ENCODE measurements around the gene MED6.

DNA sequence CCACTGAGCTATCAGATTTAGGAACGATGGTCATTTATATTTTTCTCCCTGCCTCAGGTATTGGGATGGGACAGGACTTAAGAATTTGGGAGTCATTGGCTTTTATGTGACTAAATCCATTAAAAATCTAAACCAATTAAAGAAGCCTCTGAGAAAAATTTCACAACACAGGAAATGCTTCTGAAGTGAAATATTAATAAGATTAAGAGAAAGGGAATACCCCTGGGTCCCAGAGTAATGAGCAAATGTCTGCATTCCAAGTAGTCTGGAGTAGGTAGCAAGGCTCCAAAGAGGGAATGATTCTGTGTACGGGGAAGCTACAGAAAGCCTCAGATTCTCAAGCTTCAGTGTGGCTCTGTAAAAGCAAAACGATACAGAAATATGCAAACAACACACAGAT lies 707 bp upstream of the MED6 start:
- no peak for TF ChIP-seq CEBPG (CRISPR knock-in tag; IDR thresholded peaks at IDR 0.05)
- TF ChIP-seq, protein P1, sequence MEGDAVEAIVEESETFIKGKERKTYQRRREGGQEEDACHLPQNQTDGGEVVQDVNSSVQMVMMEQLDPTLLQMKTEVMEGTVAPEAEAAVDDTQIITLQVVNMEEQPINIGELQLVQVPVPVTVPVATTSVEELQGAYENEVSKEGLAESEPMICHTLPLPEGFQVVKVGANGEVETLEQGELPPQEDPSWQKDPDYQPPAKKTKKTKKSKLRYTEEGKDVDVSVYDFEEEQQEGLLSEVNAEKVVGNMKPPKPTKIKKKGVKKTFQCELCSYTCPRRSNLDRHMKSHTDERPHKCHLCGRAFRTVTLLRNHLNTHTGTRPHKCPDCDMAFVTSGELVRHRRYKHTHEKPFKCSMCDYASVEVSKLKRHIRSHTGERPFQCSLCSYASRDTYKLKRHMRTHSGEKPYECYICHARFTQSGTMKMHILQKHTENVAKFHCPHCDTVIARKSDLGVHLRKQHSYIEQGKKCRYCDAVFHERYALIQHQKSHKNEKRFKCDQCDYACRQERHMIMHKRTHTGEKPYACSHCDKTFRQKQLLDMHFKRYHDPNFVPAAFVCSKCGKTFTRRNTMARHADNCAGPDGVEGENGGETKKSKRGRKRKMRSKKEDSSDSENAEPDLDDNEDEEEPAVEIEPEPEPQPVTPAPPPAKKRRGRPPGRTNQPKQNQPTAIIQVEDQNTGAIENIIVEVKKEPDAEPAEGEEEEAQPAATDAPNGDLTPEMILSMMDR (CRISPR knock-in tag; IDR thresholded peaks at IDR 0.05): no peak
- no peak for TF ChIP-seq SIN3A (IDR thresholded peaks at IDR 0.05; ENCODE audit: borderline replicate concordance, low read depth, low read length)
- TF ChIP-seq U2AF1 (optimal IDR thresholded peaks at IDR 0.05; ENCODE audit: low read depth, low read length): no peak
- TF ChIP-seq, protein P2, sequence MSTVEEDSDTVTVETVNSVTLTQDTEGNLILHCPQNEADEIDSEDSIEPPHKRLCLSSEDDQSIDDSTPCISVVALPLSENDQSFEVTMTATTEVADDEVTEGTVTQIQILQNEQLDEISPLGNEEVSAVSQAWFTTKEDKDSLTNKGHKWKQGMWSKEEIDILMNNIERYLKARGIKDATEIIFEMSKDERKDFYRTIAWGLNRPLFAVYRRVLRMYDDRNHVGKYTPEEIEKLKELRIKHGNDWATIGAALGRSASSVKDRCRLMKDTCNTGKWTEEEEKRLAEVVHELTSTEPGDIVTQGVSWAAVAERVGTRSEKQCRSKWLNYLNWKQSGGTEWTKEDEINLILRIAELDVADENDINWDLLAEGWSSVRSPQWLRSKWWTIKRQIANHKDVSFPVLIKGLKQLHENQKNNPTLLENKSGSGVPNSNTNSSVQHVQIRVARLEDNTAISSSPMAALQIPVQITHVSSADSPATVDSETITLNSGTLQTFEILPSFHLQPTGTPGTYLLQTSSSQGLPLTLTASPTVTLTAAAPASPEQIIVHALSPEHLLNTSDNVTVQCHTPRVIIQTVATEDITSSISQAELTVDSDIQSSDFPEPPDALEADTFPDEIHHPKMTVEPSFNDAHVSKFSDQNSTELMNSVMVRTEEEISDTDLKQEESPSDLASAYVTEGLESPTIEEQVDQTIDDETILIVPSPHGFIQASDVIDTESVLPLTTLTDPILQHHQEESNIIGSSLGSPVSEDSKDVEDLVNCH (CRISPR knock-in tag; IDR thresholded peaks at IDR 0.05): no peak
- TF ChIP-seq, protein P3, sequence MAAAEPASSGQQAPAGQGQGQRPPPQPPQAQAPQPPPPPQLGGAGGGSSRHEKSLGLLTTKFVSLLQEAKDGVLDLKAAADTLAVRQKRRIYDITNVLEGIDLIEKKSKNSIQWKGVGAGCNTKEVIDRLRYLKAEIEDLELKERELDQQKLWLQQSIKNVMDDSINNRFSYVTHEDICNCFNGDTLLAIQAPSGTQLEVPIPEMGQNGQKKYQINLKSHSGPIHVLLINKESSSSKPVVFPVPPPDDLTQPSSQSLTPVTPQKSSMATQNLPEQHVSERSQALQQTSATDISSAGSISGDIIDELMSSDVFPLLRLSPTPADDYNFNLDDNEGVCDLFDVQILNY (CRISPR knock-in tag; conservative IDR thresholded peaks at IDR 0.05): no peak
- no peak for TF ChIP-seq ZNF354B (CRISPR knock-in tag; IDR thresholded peaks at IDR 0.05)
- TF ChIP-seq NR3C1 (CRISPR knock-in tag; IDR thresholded peaks at IDR 0.05): no peak

Data from HepG2 (cell line).